HG02588 (cell line): ENCODE data around the gene UIMC1.
"Not testable (repeated sequence)": the region's sequence is repeated elsewhere in the genome, so short reads cannot be mapped to it uniquely, and the experiment has no call there.

Experiments
- ATAC-seq: cut with Tn5 transposase; IDR thresholded peaks from one replicate; pipeline ENCODE4 v1.9.1; 2021; ENCODE audit warnings: mild to moderate bottlenecking, moderate library complexity; ENCODE audit not compliant: unreplicated experiment

UIMC1 gene

DNA sequence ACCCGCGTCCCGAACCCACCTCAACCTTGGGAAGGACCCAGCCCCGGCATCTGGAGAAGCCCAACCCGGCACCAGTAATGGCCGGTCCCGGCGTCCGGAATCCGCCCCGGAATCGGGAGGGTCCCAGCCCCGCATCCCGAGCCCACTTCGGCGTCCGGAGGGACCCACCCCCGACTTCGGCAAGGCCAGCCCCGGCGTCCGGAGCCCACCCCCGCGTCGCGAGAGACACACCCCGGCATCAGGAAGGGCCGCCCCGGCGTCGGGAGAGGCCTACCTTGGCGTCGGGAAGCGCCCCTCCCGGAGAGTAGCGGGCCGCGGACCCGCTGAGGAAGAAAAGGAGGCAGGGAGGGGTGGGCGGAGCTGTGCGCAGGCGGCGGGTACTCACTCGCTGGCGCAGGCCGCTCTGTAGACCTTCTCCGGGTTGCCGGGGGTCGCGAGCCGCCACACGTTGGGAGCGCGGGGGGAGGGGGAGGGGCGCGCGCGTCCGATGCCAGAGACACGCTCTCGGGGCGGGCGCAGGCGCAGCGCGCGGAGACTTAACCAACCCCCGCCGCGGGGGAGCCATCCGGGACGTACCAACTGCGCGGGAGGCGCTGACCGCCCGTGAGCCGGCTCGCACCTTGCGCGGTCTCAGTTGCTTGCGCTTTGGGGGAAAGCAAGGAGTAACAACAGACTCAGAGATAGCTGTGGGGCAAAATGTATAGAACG, at the start of gene UIMC1:
Gene UIMC1 (minus strand): TSS at position 515 of the 708 bp plus-strand sequence. CDS start 24,164 bp downstream, outside the sequence.
- peak; percentile 63 for ATAC-seq

DNA sequence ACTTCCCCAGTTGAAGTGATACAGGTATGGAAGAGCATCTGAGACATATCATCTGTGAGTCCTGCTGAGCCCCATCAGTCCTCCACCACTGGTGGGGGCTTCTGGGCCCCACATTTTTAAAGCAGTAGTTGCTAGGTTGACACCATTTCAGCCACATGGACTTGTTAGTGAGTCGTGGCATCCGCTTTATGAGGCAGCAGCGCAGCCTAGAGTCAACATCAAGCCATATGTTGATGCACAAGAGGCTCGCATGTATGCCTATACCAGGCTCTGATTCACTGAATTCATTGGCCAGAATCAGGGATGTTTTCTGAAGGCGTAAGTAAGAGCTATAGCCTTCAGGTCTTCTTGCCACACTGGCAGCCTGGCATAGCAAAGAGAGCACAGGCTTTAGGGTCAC, 42.7 kb upstream of the UIMC1 start:
- no peak for ATAC-seq

DNA sequence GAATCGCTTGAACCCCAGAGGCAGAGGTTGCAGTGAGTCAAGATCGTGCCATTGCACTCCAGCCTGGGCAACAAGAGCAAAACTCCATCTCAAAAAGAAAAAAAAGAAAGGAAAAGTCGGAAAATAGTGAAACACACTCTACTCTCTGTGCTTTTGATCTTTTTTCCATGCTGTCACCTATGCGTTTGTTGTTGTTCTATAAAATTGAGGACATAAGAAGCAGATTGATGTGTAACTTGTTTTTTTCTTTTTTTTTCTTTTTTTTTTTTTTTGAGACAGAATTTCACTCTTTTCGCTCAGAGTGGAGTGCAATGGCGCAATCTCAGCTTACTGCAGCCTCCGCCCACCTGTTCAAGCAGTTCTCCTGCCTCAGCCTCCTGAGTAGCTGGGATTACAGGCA, 42.0 kb upstream of the UIMC1 start:
- ATAC-seq: not testable (repeated sequence)

DNA sequence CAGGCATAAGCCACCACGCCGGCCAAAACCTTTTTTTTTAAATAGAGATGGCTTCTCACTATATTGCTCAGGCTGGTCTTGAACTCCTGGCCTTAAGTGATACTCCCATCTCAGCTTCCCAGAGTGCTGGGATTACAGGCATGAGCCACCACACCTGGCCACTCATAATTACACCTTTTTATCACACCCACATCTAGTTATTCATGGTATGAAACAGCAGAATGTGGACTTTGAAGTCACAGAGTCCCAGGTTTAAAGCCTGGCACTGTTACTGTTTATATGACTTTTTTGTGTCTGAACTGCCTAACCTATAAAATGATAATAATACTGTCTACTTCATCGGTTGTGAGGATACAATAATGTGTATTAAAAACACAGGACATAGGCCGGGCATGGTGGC, 39.1 kb upstream of the UIMC1 start:
- ATAC-seq: no peak

DNA sequence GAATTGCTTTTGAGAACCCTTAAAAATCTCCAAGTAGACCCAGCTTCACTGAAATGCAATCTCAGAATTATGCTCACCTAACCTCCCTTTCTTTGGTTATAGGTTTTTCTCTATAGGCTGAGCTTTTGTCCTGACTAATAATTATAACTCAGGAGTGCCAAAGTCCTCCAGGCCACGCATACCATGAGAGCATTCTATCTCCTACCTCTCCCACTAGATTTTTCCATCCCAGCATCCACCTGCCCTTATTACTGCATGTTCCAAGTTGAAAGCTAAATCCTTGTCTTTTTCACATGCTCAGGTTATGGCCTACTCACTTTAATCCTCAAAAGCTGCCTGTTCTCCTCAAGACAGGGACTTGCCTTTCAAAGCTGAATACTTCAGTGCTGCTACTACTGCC, 38.1 kb upstream of the UIMC1 start:
- no peak for ATAC-seq

DNA sequence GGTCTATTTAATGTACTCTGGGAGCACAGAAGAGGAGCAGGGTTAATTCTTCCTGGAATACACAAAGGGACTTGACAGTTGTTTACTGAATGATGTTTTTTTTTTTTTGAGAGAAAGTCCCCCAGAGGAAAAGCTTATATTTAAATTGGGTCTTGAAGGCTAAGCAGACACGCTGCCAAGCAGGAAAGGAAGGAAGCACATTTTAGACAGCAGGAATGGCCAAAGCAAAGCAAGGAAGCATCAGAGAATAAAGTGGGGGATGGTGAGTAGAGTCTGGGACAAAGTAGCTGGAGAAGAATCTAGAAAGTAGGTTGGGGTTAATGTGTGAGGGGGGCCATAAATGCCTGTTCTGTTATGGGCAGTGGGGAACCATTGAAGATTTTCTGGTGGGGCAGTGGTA, 37.4 kb upstream of the UIMC1 start:
- no peak for ATAC-seq

DNA sequence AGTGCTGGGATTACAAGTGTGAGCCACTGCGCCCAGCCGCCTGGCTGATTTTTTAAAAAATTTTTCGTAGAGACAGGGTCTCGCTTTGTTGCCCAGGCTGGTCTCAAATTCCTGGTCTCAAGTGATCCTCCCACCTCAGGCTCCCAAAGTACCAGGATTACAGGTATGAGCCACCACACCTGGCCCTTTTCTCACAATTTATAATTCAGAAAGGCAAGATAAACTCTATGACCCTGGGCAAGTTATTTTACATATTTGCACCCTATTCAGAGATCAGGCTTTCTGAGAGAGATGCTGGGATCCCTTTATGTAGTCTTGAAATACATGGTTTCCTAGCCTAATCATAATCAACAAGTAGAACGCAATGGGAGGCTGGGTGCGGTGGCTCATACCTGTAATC, 36.5 kb upstream of the UIMC1 start:
- no peak for ATAC-seq

DNA sequence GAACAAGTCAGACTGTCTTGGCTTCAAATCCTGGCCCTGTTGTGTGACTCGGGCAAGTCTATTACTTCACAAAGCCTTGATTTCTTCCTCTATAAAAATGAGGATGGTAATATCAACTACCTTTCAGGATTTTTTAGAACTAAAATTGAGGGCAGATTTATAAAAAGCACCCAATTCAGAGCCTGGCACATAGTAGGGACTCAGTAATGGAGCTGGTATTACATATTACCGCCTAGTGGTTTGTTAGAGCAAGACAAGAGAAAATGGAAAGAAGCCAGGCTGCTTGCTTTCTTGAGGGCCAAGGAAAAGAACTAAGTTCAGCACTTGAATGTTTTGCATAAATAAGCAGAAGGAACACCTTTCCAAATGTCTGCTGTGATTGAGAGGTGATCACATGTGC, 35.4 kb upstream of the UIMC1 start:
- ATAC-seq: no peak

DNA sequence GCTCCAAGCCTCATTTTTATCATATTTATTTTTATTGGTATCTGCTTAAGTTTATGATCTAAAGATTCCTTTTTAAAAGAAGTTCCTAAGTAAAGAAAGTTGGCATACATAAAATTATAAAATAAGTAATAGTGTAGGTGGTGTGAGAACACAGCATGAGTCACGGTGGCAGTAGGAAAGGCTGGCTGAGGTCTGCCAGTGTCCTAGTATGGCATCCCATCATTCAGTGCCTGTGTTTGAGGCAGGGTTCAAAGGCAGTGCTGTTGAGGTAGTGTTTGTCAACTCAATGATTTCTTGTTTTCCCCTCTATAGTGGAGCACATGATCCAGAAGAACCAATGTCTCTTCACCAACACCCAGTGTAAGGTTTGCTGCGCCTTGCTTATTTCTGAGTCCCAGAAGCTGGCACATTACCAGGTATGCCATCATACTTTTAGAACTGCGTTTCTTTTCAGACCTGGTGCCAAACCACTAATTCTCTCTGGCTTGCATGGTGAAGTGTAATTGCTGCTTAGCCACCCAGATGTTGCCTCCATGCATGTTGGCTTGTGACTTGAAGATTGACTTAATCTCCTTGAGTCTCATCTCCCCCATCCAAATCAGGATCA, 34.3 kb upstream of the UIMC1 start:
- no peak for ATAC-seq

DNA sequence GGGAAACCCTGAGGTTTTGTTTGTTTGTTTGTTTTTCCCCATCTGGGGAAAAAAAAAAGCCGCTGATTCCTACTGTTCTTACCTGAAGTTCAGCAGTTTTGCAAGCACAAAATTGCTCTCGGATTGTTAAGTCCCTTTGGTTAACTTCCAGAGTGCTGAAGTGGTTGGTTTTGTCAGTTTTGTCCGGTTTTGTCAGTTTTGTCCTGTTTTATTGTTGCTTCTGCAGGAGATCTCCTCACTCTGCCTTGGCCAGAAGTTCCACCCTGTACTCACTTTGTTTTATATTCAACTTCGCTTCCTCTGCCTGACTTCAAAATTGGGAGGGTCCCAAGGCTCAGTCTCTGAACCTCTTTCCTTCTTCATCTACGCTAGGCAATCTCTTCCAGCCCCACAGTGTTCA, 30.3 kb upstream of the UIMC1 start:
- ATAC-seq: no peak

DNA sequence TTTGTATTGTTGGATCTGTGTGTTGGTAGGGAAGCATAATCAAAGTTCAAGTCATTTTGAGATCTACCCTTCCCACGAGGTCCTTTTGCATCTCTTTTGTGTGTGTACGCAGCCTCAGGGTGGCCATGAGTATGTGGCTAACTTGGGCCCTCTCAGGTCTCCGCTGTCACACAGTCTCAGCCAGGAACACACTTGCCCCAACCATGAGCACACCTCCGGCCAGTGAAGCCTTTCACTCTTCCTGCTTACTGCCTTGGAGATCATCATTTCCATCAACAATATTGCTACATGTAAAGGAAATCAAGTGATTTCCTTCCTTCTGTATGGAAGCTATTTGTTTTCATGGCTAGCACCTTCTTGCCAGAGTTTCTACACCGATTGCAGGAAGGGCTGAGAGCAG, 29.9 kb upstream of the UIMC1 start:
- no peak for ATAC-seq

DNA sequence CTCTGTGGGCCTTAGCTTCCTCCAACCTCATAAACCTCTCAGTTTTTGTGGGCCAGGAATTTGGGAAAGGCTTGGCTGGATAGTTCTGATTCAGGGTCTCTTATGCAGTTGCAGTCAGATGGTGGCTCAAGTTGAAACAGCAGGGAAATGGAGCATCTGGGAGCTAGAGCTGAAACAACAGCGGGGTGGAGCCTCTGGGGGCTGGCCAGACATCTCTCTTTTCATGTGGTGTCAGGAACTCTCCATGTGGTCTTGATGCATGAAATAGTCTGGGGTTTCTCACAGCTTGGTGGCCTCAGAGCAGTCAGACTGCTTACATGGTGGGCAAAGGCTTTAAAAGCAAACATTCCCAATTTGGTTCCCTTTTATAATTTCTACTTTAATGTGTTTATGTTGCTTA, 29.4 kb upstream of the UIMC1 start:
- ATAC-seq: no peak

DNA sequence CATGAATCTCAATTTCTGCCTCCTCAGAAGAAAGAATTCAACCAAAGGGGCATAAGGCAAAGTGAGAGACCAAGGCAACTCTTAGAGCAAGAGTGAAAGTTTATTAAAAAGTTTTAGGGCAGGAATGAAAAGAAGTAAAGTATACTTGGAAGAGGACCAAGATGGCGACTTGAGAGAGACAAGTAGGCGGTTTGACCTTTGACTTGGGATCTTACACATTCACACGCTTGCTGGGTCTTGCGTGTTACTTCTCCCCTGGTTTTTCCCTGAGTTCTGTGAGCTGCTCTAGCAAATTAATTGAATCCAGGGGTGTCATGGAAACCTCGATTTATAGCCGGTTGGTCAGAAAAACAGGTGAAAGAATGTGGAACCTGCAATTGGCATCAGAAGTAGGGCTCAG, 22.9 kb upstream of the UIMC1 start:
- ATAC-seq: no peak

DNA sequence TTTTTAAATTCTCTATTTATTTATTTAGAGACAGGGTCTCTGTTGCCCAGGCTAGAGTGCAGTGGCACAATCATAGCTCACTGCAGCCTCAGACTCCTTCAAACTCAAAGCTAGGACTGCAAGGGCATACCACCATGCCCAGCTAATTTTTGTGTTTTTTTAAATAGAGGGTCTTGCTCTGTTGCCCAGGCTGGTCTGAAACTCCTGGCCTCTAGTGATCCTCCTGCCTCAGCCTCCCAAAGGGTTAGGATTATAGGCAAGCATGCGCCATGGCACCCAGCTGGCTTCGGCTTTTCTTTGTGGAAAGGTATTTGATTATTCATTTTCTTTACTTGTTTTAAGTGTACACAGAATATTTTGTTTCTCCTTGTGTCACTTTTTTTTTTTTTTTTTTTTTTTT, 21.1 kb upstream of the UIMC1 start:
- ATAC-seq: no peak

DNA sequence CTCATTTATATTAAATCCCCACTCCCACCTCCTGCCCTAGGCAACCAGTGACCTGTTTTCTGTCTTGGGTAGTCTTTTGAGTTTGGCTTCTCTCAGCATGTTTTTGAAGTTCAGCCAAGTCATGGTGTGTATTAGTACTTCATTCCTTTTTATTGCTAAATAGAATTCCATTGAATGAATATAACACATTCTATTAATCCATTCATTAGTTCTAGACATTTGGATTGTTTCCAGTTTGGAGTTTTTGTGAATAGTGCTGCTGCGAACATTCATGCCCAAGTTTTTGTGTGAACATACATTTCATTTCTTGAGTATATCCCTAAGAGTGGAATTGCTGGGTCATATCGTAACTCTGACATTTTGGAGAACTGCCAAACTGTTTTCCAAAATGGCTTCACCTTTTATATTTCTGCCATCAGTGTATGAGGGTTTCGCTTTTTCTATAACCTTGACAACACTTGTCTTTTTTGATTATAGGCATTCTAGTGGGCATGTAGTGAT, 18.6 kb upstream of the UIMC1 start:
- ATAC-seq: no peak

DNA sequence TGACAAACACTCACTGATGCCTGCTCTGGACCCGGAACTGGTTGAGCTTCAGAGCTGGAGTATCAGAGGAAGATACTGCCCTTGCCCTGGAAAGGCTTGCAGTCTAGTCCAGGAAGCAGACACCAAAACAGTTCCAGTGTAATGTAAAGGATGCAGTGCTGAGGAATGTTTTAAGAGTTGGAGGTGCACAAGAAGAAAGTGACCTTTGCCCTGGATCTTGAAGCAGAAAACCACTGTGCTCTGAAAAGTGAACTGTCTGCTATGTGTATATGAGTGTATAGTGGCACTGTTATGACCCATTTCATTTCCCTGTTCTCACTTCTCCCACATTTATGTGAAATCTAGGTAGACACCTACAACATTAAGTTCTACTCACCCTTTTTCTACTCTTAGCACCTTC, 18.0 kb upstream of the UIMC1 start:
- ATAC-seq: no peak

DNA sequence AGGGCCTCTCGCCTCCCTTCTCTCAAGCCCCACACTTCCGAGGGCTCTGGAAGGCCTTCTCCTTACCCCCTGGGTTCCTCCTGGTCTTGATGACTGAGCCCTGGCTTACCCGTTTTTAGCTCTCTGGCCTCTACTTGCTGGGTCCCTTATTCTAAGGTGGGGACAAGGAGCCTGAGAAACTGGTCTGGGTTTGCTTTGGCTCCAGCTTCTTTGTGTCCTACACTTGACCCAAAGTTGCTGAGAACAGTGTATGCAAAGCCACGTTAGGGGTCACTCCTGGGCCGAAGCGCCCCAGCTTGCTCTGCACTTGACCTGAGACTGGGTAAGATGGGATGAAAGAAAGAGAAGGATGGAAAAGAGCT, 16.7 kb upstream of the UIMC1 start:
- ATAC-seq: no peak

DNA sequence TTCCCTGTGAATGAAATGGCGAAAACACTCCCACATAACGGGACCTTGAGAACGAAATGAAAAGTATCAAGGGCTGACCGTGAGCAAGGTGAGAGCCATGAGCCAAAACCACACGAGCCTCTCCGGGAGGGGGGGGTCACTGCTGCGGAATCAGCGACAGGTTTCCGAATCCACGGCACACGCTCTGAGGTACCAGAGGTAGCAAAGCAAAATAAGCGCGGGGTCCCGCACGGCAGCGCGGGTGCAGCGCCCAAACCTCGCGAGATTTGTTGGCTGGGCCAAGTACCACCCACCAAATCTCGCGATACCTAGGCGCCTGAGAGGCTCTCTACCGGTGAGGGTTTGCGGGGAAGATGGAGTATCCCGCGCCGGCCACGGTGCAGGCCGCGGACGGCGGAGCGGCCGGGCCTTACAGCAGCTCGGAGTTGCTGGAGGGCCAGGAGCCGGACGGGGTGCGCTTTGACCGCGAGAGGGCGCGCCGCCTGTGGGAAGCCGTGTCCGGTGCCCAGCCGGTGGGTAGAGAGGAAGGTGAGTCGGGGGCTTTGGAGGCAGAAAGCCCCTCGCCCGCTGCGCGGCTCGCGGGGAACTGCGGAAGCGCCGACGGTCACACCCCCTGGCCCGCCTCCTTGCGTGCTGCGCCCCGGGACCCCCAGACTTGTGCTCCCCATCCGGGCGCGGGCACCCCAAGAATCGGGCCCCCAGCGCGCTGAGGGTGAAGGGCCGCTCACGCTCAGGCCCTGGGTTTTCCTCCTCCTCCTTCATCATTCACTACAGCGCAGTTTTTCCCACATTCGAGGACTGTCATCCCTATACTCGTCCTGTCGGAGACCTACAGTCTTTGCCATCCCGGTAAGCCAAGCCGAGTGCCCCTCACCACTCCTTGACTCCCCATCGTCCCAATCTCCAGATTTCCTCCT, 16.1 kb upstream of the UIMC1 start, which contains the start of gene ZNF346:
Gene ZNF346 (plus strand): TSS at position 311 of the 917 bp plus-strand sequence. CDS start 43 bp downstream, at position 354.
- peak; percentile 85 for ATAC-seq

DNA sequence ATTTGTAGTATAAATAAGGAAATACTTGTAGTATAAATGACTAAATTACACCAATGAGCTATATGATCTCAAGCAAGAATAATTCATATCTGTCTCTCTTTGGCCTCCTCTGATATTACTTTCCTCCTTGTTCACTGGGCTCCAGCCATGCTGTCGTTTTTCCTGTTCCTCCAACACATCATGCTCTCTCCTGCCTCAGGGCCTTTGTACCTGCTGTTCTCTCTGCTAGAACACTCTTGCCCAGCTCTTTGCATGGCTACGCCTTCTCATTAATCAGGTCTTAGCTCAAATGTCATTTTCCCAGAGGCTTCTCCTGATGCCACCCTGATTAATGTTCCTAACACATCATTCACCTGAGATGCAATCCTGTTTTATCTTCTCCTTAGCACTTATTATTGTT, 13.5 kb upstream of the UIMC1 start:
- ATAC-seq: no peak

DNA sequence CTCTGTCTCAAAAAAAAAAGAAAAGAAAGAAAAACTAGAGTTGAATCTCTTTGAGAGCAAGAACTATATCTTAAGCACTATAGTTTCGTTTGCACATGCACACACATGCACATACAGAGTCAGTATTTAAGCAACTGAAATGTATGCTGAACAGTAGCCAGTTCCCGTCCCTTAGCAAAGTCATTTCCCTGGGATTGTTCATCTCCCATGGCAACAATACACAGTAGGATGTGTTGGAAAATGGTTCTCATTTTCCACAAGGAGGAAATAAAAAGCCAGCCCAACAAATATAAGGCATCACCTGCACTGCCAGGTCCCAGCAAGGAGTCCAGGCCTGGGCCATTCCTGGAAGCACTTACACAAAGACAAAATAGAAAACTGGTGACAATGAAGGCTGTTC, 11.8 kb upstream of the UIMC1 start:
- ATAC-seq: no peak

DNA sequence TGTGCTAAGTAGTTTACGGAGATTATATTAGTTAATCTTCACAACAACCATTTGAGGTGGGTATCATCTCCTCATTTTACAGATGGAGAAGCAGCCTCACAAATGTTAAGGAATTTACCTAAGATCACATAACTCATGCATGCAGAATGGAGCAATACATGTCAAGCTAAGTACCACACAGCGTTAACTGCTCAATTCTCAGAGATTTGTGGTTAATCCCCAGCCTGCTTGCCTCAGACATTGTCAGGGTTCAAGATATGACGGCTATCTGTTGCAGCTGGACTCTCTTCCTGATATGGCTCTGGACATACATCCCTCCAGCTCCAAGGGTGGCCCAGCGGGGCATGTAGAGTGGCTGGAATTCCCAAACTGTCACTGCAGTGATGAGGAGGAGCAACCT, 8.6 kb upstream of the UIMC1 start:
- no peak for ATAC-seq

DNA sequence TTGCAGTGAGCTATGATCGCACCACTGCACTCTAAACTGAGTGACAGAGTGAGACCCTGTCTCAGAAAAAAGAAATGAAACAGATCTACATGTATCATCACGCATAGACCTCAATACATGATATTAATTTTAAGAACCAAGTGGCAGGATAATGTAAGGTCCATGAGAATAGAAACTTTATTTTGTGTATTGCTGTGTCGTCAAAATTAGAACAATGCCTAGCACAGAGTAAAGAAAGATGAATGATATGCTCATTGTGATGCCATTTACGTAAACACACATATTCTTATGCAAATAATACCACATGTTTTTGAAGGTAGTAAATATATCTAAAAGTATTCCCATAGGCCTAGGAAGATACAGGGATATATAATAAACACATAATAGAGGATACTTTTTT, 3.6 kb upstream of the UIMC1 start:
- no peak for ATAC-seq
